B cell (primary cell): Measurements from ENCODE around the gene ADGRF5. TPM values are rescaled to one million over a fixed set of nuclear protein-coding genes. Genes with fewer than 3 reads are reported as not detected.

Experiments used
- ATAC-seq: fragments of 200-7000 bp; cut with Tn5 transposase; one replicate; pipeline ENCODE4 v1.10.0; 2021; ENCODE audit warnings: low read depth, mild to moderate bottlenecking, moderate number of reproducible peaks, moderate library complexity
- CTCF ChIA-PET: fragments of 350-600 bp; sonication (Branson Sonifier 250); formaldehyde crosslinking; loops from one replicate; lab custom pipeline; 2021; ENCODE audit warnings: antibody characterized with exemption, inconsistent platforms; lab: Charles Lee
- POLR2A ChIA-PET: fragments of 350-600 bp; sonication (Branson Sonifier 250); formaldehyde crosslinking; loops from one replicate; lab custom pipeline; 2021; ENCODE audit warnings: antibody characterized with exemption; lab: Charles Lee
- DNase-seq: peaks from one replicate; pipeline ENCODE4 v3.0.0; 2013
- H2AFZ ChIP-seq: 2 replicates; pipeline ENCODE4 v1.6.1; 2012; ENCODE audit warnings: mild to moderate bottlenecking, low read depth, low read length; ENCODE audit not compliant: insufficient read depth, poor library complexity, severe bottlenecking
- H3K27ac ChIP-seq, 2 donors: 1 replicate in 1 of 2; 2 replicates in 1 of 2; pipeline ENCODE4 v1.5.1; 2012 to 2013; ENCODE audit warnings: low read length in 2 of 2, mild to moderate bottlenecking in 2 of 2, moderate library complexity in 1 of 2
- H3K27me3 ChIP-seq, 4 experiments: fragments of 200-600 bp in 1 of 4; sonication (generic) in 1 of 4; replicated peaks in 1 of 4; 1 replicate in 2 of 4; 2 replicates in 2 of 4; pipeline versions ENCODE4 v1.6.1 to v1.7.0; 2013 to 2016; ENCODE audit warnings: low read length in 3 of 4, mild to moderate bottlenecking in 2 of 4, mixed read lengths in 1 of 4, moderate library complexity in 1 of 4; ENCODE audit not compliant: insufficient read depth in 4 of 4, control insufficient read depth in 3 of 4; ENCODE audit errors: control extremely low read depth in 1 of 4
- H3K36me3 ChIP-seq, 2 experiments: replicated peaks in 1 of 2; 1 replicate in 1 of 2; 2 replicates in 1 of 2; pipeline versions ENCODE4 v1.6.1 to v1.7.1; 2013; ENCODE audit warnings: low read length in 1 of 2; ENCODE audit not compliant: insufficient read depth in 2 of 2, control insufficient read depth in 1 of 2; ENCODE audit errors: control extremely low read depth in 1 of 2, extremely low read depth in 1 of 2
- H3K4me1 ChIP-seq, 2 donors: fragments of 200-600 bp in 1 of 2; sonication (generic) in 1 of 2; 1 replicate in 1 of 2; 2 replicates in 1 of 2; pipeline versions ENCODE4 v1.5.1 to v1.6.1; 2013 to 2017; ENCODE audit warnings: low read length in 2 of 2; ENCODE audit not compliant: control insufficient read depth in 2 of 2, insufficient read depth in 2 of 2
- H3K4me2 ChIP-seq: replicated peaks from 2 replicates; pipeline ENCODE3; 2012; ENCODE audit warnings: mild to moderate bottlenecking, low read depth, low read length; ENCODE audit not compliant: poor library complexity, severe bottlenecking
- H3K4me3 ChIP-seq, 5 experiments: fragments of 200-600 bp in 1 of 5; sonication (generic) in 1 of 5; 1 replicate in 3 of 5; 2 replicates in 2 of 5; pipeline versions ENCODE4 v1.5.1 to v1.7.0; 2011 to 2016; ENCODE audit warnings: low read length in 4 of 5, mild to moderate bottlenecking in 4 of 5, low read depth in 2 of 5, control low read depth in 1 of 5, moderate library complexity in 1 of 5; ENCODE audit not compliant: insufficient read depth in 1 of 5; ENCODE audit errors: control extremely low read depth in 1 of 5, extremely low read depth in 1 of 5
- H3K79me2 ChIP-seq: fragments of 200-600 bp; sonication (generic); one replicate; pipeline ENCODE4 v1.6.0; 2016; ENCODE audit warnings: low read length; ENCODE audit not compliant: control insufficient read depth, insufficient read depth
- H3K9ac ChIP-seq: fragments of 200-600 bp; sonication (generic); 2 replicates; pipeline ENCODE4 v1.6.1; 2017; ENCODE audit warnings: mild to moderate bottlenecking, low read length, moderate library complexity
- H3K9me3 ChIP-seq, 3 donors: one replicate each; pipeline versions ENCODE4 v1.6.1 to v1.7.1; 2013; ENCODE audit warnings: low read length in 2 of 3; ENCODE audit not compliant: control insufficient read depth in 2 of 3, insufficient read depth in 1 of 3; ENCODE audit errors: control extremely low read depth in 1 of 3
- H4K20me1 ChIP-seq: 2 replicates; pipeline ENCODE4 v1.6.0; 2012; ENCODE audit warnings: mild to moderate bottlenecking, low read length; ENCODE audit not compliant: insufficient read depth, control insufficient read depth, poor library complexity, severe bottlenecking
- H3K27ac Mint-ChIP-seq: one replicate; pipeline ENCODE4 v1.8.0; 2021; ENCODE audit warnings: mixed read lengths
- H3K27me3 Mint-ChIP-seq: one replicate; pipeline ENCODE4 v1.8.0; 2021; ENCODE audit warnings: mixed read lengths
- H3K4me1 Mint-ChIP-seq: one replicate; pipeline ENCODE4 v1.8.0; 2021; ENCODE audit warnings: mixed read lengths
- H3K4me3 Mint-ChIP-seq: one replicate; pipeline ENCODE4 v1.8.0; 2021; ENCODE audit warnings: mixed read lengths
- H3K9me3 Mint-ChIP-seq: one replicate; pipeline ENCODE4 v1.8.0; 2022; ENCODE audit warnings: mixed read lengths; ENCODE audit not compliant: insufficient read depth
- CTCF ChIP-seq: fragments of 200-600 bp; IDR thresholded peaks from one replicate; pipeline ENCODE4 v1.8.0; 2022; ENCODE audit warnings: antibody characterized with exemption, mild to moderate bottlenecking
- EZH2 ChIP-seq: IDR thresholded peaks from 2 replicates; pipeline ENCODE4 v1.6.1; 2012; ENCODE audit warnings: borderline replicate concordance, low read depth, mild to moderate bottlenecking, moderate library complexity, low read length; ENCODE audit not compliant: insufficient read depth, poor library complexity, severe bottlenecking
- WGBS: methylation state at CpG from one replicate; pipeline ENCODE4 v1.1.5; 2013; ENCODE audit warnings: missing lambda C conversion rate; ENCODE audit not compliant: insufficient coverage; 5-methylcytosine and 5-hydroxymethylcytosine counted together
- intact Hi-C: fragments of 100-400 bp; cut with micrococcal nuclease; formaldehyde crosslinking; loops from one replicate; pipeline ENCODE4 v1.10.0; 2022
- polyA plus RNA-seq: library from polyadenylated mRNA; depleted of rRNA; stranded (reverse); fragments of >200 nt; gene quantifications from 2 replicates; pipeline ENCODE4 v1.2.3, GENCODE V29; 2012
- total RNA-seq, 2 donors: library from RNA; stranded (reverse); fragments of 120-200 nt in 1 of 2; gene quantifications; 1 replicate in 1 of 2; 2 replicates in 1 of 2; pipeline versions ENCODE4 v1.2.3 to v1.2.4, GENCODE V29; 2013 to 2022

Gene ADGRF5
- total and polyA plus RNA-seq, 2 donors (not counting 1 experiment from before 2014, with no cell fraction given), result not detected

GRCh38 chr6:46888578-46888977 lies 33.2 kb downstream of the ADGRF5 start:
- H2AFZ ChIP-seq, result no peak overlapping the region
- no peaks in the 10 kb centered on the region for H3K4me1 ChIP-seq
- H3K27ac ChIP-seq, result no peak overlapping the region
- CTCF ChIA-PET, result no interaction called here
- no peak overlapping the region for H3K27ac Mint-ChIP-seq
- H3K9ac ChIP-seq, result no peak overlapping the region
- no peaks in the 10 kb centered on the region for H3K27me3 ChIP-seq
- WGBS, result 89% methylated on average over 4 of the region's 4 CpGs
- H3K9me3 ChIP-seq, result no peaks in the 10 kb centered on the region
- DNase-seq (no peak), ATAC-seq (no peak)
- POLR2A ChIA-PET, result no interaction called here
- no peaks in the 10 kb centered on the region for H3K36me3 ChIP-seq
- intact Hi-C loops, result no loop called here
- H4K20me1 ChIP-seq, result no peaks in the 10 kb centered on the region
- H3K79me2 ChIP-seq, result no peaks in the 10 kb centered on the region
- no peak overlapping the region for H3K4me3 Mint-ChIP-seq
- H3K9me3 Mint-ChIP-seq, result no peaks in the 10 kb centered on the region
- TF ChIP-seq EZH2 (no peak), CTCF (no peak)
- H3K4me1 Mint-ChIP-seq, result no peaks in the 10 kb centered on the region
- H3K4me3 ChIP-seq, result no peak overlapping the region
- no peaks in the 10 kb centered on the region for H3K27me3 Mint-ChIP-seq
- no peak overlapping the region for H3K4me2 ChIP-seq

- Histone ChIP-seq H2AFZ (no peak overlapping the region), H3K4me2 (no peak overlapping the region), H3K9ac (no peak overlapping the region), H3K27ac (no peak overlapping the region), H3K27me3 (no peaks in the 10 kb centered on the region), H3K4me1 (no peaks in the 10 kb centered on the region), H3K4me3 (no peak overlapping the region), H3K79me2 (no peaks in the 10 kb centered on the region), H4K20me1 (no peaks in the 10 kb centered on the region), H3K36me3 (no peaks in the 10 kb centered on the region), H3K9me3 (no peaks in the 10 kb centered on the region)
- POLR2A ChIA-PET, result no interaction called here
- TF ChIP-seq EZH2, result no peak
- TF ChIP-seq CTCF, result no peak
- no CpG with 5 or more reads among the region's 3 CpGs for WGBS
- DNase-seq, result no peak
- Mint-ChIP-seq H3K4me3 (no peak overlapping the region), H3K4me1 (no peaks in the 10 kb centered on the region), H3K9me3 (no peaks in the 10 kb centered on the region), H3K27me3 (no peaks in the 10 kb centered on the region), H3K27ac (no peak overlapping the region)
- no peak for ATAC-seq
- intact Hi-C loops, result no loop called here
- CTCF ChIA-PET, result no interaction called here
These were observed 33.7 kb downstream of the ADGRF5 start for GRCh38 chr6:46888031-46888430.
